Cardiac muscle cell (in vitro differentiated cells and primary cell): ENCODE results near the gene CCDC47. TPM values are rescaled to one million over a fixed set of nuclear protein-coding genes. Genes with fewer than 3 reads are reported as not detected.

Experiments used
- DNase-seq, 2 donors: peaks; one replicate each; pipeline versions ENCODE4 v3.0.0 to v3.0.0-alpha.2; 2010 to 2017; ENCODE audit warnings: low read depth in 1 of 2, low spot score in 1 of 2
- H3K27ac ChIP-seq: fragments of 200-600 bp; sonication (generic); 2 replicates; pipeline ENCODE4 v1.5.1; 2016
- H3K27me3 ChIP-seq: fragments of 200-600 bp; sonication (generic); 2 replicates; pipeline ENCODE4 v1.6.0; 2016; ENCODE audit warnings: control low read depth
- H3K36me3 ChIP-seq: fragments of 200-600 bp; sonication (generic); 2 replicates; pipeline ENCODE4 v1.5.1; 2016; ENCODE audit warnings: control low read depth
- H3K4me1 ChIP-seq: fragments of 200-600 bp; sonication (generic); 2 replicates; pipeline ENCODE4 v1.8.1; 2017; ENCODE audit warnings: low read depth, mild to moderate bottlenecking, mixed run types
- H3K4me3 ChIP-seq: fragments of 200-600 bp; sonication (generic); 2 replicates; pipeline ENCODE4 v1.5.1; 2016; ENCODE audit warnings: mild to moderate bottlenecking
- H3K9me3 ChIP-seq: fragments of 200-600 bp; sonication (generic); 2 replicates; pipeline ENCODE4 v1.5.1; 2017; ENCODE audit warnings: low read depth, mild to moderate bottlenecking, control low read depth
- polyA plus RNA-seq: library from polyadenylated mRNA; unstranded; fragments of >200 nt; fragmentation: Nextera tagmentation; extraction: Ambion mirVana; gene quantifications from 2 replicates; pipeline ENCODE4 v1.2.1, GENCODE V29; 2016
- total RNA-seq: library from RNA; depleted of rRNA; stranded (reverse); fragments of >200 nt; gene quantifications from 2 replicates; pipeline ENCODE4 v1.2.3, GENCODE V29; 2016
- TF ChIP-seq, protein P1 (sequence below): IDR thresholded peaks from 2 replicates; pipeline ENCODE4 v1.5.1; 2012; ENCODE audit warnings: low read depth, mild to moderate bottlenecking, low read length

CCDC47 gene
- total and polyA plus RNA-seq, 2 experiments from 2014 or later, result 30.0 to 54.7 TPM

DNA sequence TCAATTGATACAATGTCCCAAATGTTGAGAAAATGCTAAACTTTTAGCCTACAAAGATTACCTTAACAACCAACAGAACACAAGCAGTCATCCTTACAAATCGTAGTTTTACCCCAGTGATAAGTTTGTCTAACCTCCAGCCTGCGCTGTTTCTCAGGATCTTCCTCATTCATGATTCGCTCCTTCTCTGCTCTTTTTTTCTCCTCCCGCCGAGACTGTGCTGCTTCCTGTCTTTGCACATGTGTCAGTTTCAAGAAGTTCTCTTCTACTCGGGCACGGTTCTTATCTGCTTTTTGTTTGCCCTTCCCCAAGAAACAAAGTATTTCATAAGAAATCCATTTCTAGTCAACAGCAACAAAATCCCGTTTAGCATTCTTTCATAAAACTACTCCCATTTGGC lies 21.6 kb downstream of the CCDC47 start:
- Histone ChIP-seq H3K4me1 (no peaks in the 10 kb centered on the region), H3K36me3 (peaks cover 50% of the 10 kb centered on the region), H3K27ac (no peak overlapping the region), H3K4me3 (no peak overlapping the region), H3K27me3 (no peaks in the 10 kb centered on the region), H3K9me3 (no peaks in the 10 kb centered on the region)
- TF ChIP-seq, protein P1, sequence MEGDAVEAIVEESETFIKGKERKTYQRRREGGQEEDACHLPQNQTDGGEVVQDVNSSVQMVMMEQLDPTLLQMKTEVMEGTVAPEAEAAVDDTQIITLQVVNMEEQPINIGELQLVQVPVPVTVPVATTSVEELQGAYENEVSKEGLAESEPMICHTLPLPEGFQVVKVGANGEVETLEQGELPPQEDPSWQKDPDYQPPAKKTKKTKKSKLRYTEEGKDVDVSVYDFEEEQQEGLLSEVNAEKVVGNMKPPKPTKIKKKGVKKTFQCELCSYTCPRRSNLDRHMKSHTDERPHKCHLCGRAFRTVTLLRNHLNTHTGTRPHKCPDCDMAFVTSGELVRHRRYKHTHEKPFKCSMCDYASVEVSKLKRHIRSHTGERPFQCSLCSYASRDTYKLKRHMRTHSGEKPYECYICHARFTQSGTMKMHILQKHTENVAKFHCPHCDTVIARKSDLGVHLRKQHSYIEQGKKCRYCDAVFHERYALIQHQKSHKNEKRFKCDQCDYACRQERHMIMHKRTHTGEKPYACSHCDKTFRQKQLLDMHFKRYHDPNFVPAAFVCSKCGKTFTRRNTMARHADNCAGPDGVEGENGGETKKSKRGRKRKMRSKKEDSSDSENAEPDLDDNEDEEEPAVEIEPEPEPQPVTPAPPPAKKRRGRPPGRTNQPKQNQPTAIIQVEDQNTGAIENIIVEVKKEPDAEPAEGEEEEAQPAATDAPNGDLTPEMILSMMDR, result no peak
- DNase-seq, result peak in 1 of 2 donors; percentile 24

DNA sequence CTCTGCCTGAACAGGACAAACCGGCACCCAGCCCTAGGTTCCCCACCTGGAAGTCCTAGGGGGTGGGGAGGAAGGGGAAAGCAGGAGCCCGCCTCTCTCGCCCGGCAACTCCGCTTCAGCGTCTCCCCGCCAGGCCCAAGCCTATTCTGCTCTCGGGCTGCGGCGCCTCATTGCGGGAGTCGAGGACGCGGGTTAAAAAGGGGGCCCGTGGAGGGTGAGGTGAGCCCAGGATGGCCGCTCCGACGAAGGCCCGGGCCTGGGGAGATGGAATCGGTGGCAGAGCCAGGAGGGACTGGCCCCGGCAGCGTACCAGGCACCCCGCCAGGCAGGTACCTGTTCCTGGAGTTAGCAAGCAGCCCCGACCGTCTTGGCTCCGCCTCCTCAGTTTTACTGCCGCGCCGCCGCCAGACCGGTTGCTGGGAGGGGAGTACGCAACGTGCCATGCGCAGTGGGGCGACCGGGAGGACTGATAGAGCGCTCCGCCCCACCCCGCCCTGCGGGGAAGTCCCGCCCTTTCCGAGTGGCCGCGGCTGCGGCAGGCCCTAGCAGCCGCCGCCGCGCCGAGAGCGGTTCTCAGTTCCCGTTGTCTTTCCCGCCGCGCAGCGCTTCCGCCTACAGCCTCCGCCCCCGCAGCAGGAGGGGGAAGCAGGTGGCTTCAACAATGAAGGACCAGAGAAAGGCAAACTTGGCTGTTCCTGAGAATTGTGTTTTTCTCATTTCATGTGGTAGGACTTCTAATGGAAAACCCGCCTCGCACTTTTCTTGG lies 31.8 kb downstream of the CCDC47 start, which contains the start of gene STRADA:
TSS of gene STRADA (minus strand) at position 392 of the 766 bp plus-strand sequence. CDS start 13,430 bp downstream, outside the sequence.
- Histone ChIP-seq H3K4me3 (peak within 1 kb of the TSS; percentile 84), H3K9me3 (no peaks in the 10 kb centered on the region), H3K4me1 (peaks cover 5% of the 10 kb centered on the region), H3K27ac (peak within 1 kb of the TSS; percentile 89), H3K36me3 (peaks cover 8% of the 10 kb centered on the region), H3K27me3 (no peaks in the 10 kb centered on the region)
- DNase-seq, result peak; percentile 98 to 99
- TF ChIP-seq, protein P1, result no peak

DNA sequence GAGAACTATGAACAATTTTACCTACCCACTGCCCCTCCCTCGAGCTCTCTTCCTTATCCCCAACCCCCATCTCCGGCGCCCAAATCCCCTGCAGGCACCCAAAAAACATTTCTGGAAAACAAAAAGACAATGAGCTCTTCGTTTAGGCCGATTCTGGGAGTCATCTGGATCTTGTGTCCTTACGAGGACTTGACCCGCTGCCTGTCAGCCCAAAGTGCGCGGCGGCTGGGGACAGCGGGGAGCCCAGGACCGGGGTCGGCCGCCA lies 32.3 kb downstream of the CCDC47 start:
- peaks cover 3% of the 10 kb centered on the region for H3K36me3 ChIP-seq
- no peak for DNase-seq
- peak overlapping the region; percentile 89 for H3K27ac ChIP-seq
- peaks cover 5% of the 10 kb centered on the region for H3K4me1 ChIP-seq
- peak overlapping the region; percentile 84 for H3K4me3 ChIP-seq
- H3K27me3 ChIP-seq, result no peaks in the 10 kb centered on the region
- TF ChIP-seq, protein P1, result no peak
- H3K9me3 ChIP-seq, result no peaks in the 10 kb centered on the region

DNA sequence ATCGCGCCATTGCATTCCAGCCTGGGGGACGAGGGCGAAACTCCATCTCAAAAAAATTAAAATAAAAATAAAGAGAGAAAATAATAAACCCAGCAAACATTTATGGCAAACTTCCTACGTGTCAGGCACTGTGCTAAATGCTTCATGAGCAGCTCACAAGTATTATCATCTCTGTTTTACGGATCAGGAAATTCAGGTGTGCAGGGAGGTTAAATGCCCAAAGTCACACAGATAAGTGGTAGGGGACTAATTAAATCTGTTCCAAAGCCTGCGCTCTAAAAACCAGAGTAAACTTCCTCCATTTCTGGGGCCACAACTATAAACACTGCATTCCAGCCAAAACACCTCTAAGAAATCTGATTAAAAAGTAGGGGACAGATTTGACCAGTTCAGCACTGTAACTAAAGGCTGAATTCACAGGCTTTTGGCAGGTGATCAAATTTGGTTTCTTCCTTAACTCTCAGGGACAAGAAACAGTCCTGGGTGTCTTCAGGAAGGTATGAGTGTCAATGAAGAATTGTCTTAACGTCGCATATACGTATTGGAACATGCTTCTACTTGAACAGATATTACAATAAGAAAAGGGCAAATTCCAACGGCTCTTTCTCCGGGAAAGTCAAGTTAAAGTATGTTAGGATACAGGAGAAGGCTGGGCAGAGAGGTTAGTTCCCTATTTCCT lies 32.8 kb downstream of the CCDC47 start:
- Histone ChIP-seq H3K4me3 (peak overlapping the region; percentile 84), H3K9me3 (no peaks in the 10 kb centered on the region), H3K27ac (peak overlapping the region; percentile 89), H3K27me3 (no peaks in the 10 kb centered on the region), H3K4me1 (peaks cover 5% of the 10 kb centered on the region), H3K36me3 (no peaks in the 10 kb centered on the region)
- TF ChIP-seq, protein P1, result no peak
- DNase-seq, result peak in 1 of 2 donors; percentile 6

DNA sequence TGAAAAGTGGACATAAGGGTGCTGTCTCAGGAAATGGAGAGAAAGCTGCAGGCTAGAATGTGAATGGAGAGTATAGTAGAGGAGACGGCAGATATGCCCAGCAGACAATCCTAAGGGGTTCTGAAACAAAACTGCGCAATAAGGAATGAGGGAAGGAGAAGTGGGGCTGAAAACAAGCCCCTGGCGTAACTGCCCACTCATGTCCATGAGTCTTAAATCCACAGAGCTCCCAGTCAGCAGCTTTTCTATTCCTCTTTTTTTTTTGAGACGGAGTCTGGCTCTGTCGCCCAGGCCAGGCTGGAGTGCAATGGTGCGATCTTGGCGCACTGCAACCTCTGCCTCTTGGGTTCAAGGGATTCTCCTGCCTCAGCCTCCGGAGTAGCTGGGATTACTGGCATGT lies 37.7 kb downstream of the CCDC47 start:
- no peak overlapping the region for H3K4me3 ChIP-seq

More for the DNA sequence above, 37.7 kb downstream of the CCDC47 start:
- Histone ChIP-seq H3K27ac (no peak overlapping the region), H3K27me3 (no peaks in the 10 kb centered on the region), H3K36me3 (no peaks in the 10 kb centered on the region), H3K9me3 (no peaks in the 10 kb centered on the region), H3K4me1 (peaks cover 5% of the 10 kb centered on the region)
- TF ChIP-seq, protein P1, result no peak
- no peak for DNase-seq
